ENCODE data around the gene DHRS12. TPM values are rescaled to one million over a fixed set of nuclear protein-coding genes. Genes with fewer than 3 reads are reported as not detected.

The DHRS12 gene
- total and polyA plus RNA-seq, 7 donors, result 7.4 to 26.9 (median 15.8) TPM

- 80 to 90% methylated on average over 9 of the region's 9 CpGs for WGBS, 2 donors
- intact Hi-C loops (cut with DNase I), result no loop called here
These were observed 26.0 kb downstream of the DHRS12 start for GRCh38 chr13:51777921-51778320.

GRCh38 chr13:51776179-51776578 is 27.8 kb downstream of the DHRS12 start:
- Histone ChIP-seq H3K9me3 (no peaks in the 10 kb centered on the region), H3K27me3 (no peaks in the 10 kb centered on the region), H3K4me3 (no peak overlapping the region), H3K4me1 (no peaks in the 10 kb centered on the region), H3K27ac (no peak overlapping the region), H3K36me3 (peaks cover 0 to 4% (median 0%) of the 10 kb centered on the region in 4 donors)
- intact Hi-C loops (cut with DNase I), result no loop called here
- no peak for DNase-seq
- 91 to 94% methylated on average over 7 of the region's 7 CpGs for WGBS, 2 donors
- TF ChIP-seq CTCF (IDR thresholded peaks at IDR 0.05), result no peak
- TF ChIP-seq POLR2A (IDR thresholded peaks at IDR 0.05), result no peak
- TF ChIP-seq EP300 (IDR thresholded peaks at IDR 0.05), result no peak
- no peak for TF ChIP-seq POLR2AphosphoS5 (IDR thresholded peaks at IDR 0.05)

More at GRCh38 chr13:51777921-51778320, 26.0 kb downstream of the DHRS12 start:
- Histone ChIP-seq H3K27me3 (no peaks in the 10 kb centered on the region), H3K36me3 (no peaks in the 10 kb centered on the region), H3K27ac (no peak overlapping the region), H3K9me3 (no peaks in the 10 kb centered on the region), H3K4me1 (no peaks in the 10 kb centered on the region), H3K4me3 (no peak overlapping the region)
- no peak for DNase-seq
- TF ChIP-seq POLR2A (IDR thresholded peaks at IDR 0.05), result no peak
- TF ChIP-seq EP300 (IDR thresholded peaks at IDR 0.05), result no peak
- TF ChIP-seq CTCF (IDR thresholded peaks at IDR 0.05), result no peak
- TF ChIP-seq POLR2AphosphoS5 (IDR thresholded peaks at IDR 0.05), result no peak

- no peak for DNase-seq
- intact Hi-C loops (cut with DNase I), result no loop called here
- Histone ChIP-seq H3K36me3 (peaks cover 0 to 4% (median 0%) of the 10 kb centered on the region in 4 donors), H3K27me3 (no peaks in the 10 kb centered on the region), H3K4me3 (no peak overlapping the region), H3K27ac (no peak overlapping the region), H3K9me3 (no peaks in the 10 kb centered on the region), H3K4me1 (peaks cover 0 to 18% (median 5%) of the 10 kb centered on the region in 4 donors)
- 94% methylated on average over 11 of the region's 11 CpGs for WGBS, 2 donors
- TF ChIP-seq CTCF (IDR thresholded peaks at IDR 0.05), result no peak
- TF ChIP-seq POLR2AphosphoS5 (IDR thresholded peaks at IDR 0.05), result no peak
- no peak for TF ChIP-seq EP300 (IDR thresholded peaks at IDR 0.05)
- no peak for TF ChIP-seq POLR2A (IDR thresholded peaks at IDR 0.05)
These were observed 30.4 kb downstream of the DHRS12 start for GRCh38 chr13:51773515-51773914.

- Histone ChIP-seq H3K4me1 (peaks cover 0 to 18% (median 5%) of the 10 kb centered on the region in 4 donors), H3K27me3 (no peaks in the 10 kb centered on the region), H3K4me3 (no peak overlapping the region), H3K36me3 (peaks cover 0 to 4% (median 0%) of the 10 kb centered on the region in 4 donors), H3K27ac (no peak overlapping the region), H3K9me3 (no peaks in the 10 kb centered on the region)
- intact Hi-C loops (cut with DNase I), result no loop called here
- DNase-seq, result no peak
- no peak for TF ChIP-seq CTCF (IDR thresholded peaks at IDR 0.05)
- TF ChIP-seq POLR2AphosphoS5 (IDR thresholded peaks at IDR 0.05), result no peak
- no peak for TF ChIP-seq EP300 (IDR thresholded peaks at IDR 0.05)
- no peak for TF ChIP-seq POLR2A (IDR thresholded peaks at IDR 0.05)
- WGBS, 2 donors, result 80 to 94% methylated on average over 6 of the region's 6 CpGs
These were observed 31.2 kb downstream of the DHRS12 start for GRCh38 chr13:51772781-51773180.

- Histone ChIP-seq H3K27ac (no peak overlapping the region), H3K27me3 (no peaks in the 10 kb centered on the region), H3K4me3 (no peak overlapping the region), H3K4me1 (peaks cover 0 to 18% (median 5%) of the 10 kb centered on the region in 4 donors), H3K36me3 (peaks cover 0 to 6% (median 0%) of the 10 kb centered on the region in 4 donors), H3K9me3 (no peaks in the 10 kb centered on the region)
- no peak for DNase-seq
- intact Hi-C loops (cut with DNase I), result no loop called here
- 93 to 94% methylated on average over 9 of the region's 9 CpGs for WGBS, 2 donors
- TF ChIP-seq POLR2A (IDR thresholded peaks at IDR 0.05) (no peak), EP300 (IDR thresholded peaks at IDR 0.05) (no peak), CTCF (IDR thresholded peaks at IDR 0.05) (no peak), POLR2AphosphoS5 (IDR thresholded peaks at IDR 0.05) (no peak)
These were observed 31.9 kb downstream of the DHRS12 start for GRCh38 chr13:51772105-51772455.
